HG03066 (cell line): Measurements from ENCODE around the gene WBP2.
"Not testable (repeated sequence)": the region's sequence is repeated elsewhere in the genome, so short reads cannot be mapped to it uniquely, and the experiment has no call there.

Experiments used
- ATAC-seq: cut with Tn5 transposase; IDR thresholded peaks from one replicate; pipeline ENCODE4 v1.9.1; 2021; ENCODE audit warnings: low read depth; ENCODE audit not compliant: unreplicated experiment

WBP2 gene

GRCh38 chr17:75891022-75891604 lies 36.0 kb upstream of the WBP2 start:
- no peak for ATAC-seq

GRCh38 chr17:75889454-75889853 lies 34.3 kb upstream of the WBP2 start:
- ATAC-seq: no peak

- ATAC-seq: no peak
These were observed 33.3 kb upstream of the WBP2 start for GRCh38 chr17:75888484-75888883.

- not testable (repeated sequence) for ATAC-seq
These were observed 30.7 kb upstream of the WBP2 start for GRCh38 chr17:75885860-75886259.

- ATAC-seq: no peak
These were observed 30.3 kb upstream of the WBP2 start for GRCh38 chr17:75885431-75885830.

- no peak for ATAC-seq
These were observed 26.7 kb upstream of the WBP2 start for GRCh38 chr17:75881678-75882454.

- no peak for ATAC-seq
These were observed 25.1 kb upstream of the WBP2 start for GRCh38 chr17:75880266-75880665.

GRCh38 chr17:75878174-75878998 lies 23.3 kb upstream of the WBP2 start, which contains the start of gene TRIM47:
Gene TRIM47, minus strand, starts transcription at chr17:75878581. Its CDS starts 33 bp downstream, at chr17:75878548.
- ATAC-seq: no peak

GRCh38 chr17:75877752-75878173 lies 22.6 kb upstream of the WBP2 start:
- ATAC-seq: peak; percentile 55

- no peak for ATAC-seq
These were observed 22.0 kb upstream of the WBP2 start for GRCh38 chr17:75876938-75877751.

- no peak for ATAC-seq
These were observed 21.2 kb upstream of the WBP2 start for GRCh38 chr17:75876190-75876937.

- no peak for ATAC-seq
These were observed 20.7 kb upstream of the WBP2 start for GRCh38 chr17:75875940-75876189.

GRCh38 chr17:75875182-75875939 lies 20.2 kb upstream of the WBP2 start:
- no peak for ATAC-seq

- ATAC-seq: no peak
These were observed 19.4 kb upstream of the WBP2 start for GRCh38 chr17:75874323-75875181.

GRCh38 chr17:75873587-75874322 lies 18.6 kb upstream of the WBP2 start:
- ATAC-seq: no peak

GRCh38 chr17:75872434-75873351 lies 17.6 kb upstream of the WBP2 start:
- no peak for ATAC-seq

- not testable (repeated sequence) for ATAC-seq
These were observed 15.1 kb upstream of the WBP2 start for GRCh38 chr17:75870228-75870627.
